GM19324 (cell line): Measurements from ENCODE around the gene APLP1.
"Not testable (repeated sequence)": the region's sequence is repeated elsewhere in the genome, so short reads cannot be mapped to it uniquely, and the experiment has no call there.

Experiments
- ATAC-seq: cut with Tn5 transposase; IDR thresholded peaks from one replicate; pipeline ENCODE4 v1.9.1; 2021; ENCODE audit warnings: mild to moderate bottlenecking, moderate library complexity; ENCODE audit not compliant: unreplicated experiment, low FRiP score

APLP1 gene

GRCh38 chr19:35868172-35868822 lies at the start of gene APLP1:
TSS of gene APLP1 (plus strand) at chr19:35868574. CDS start at chr19:35868637, 63 bp downstream.
- no peak for ATAC-seq

- ATAC-seq = no peak
Observed at GRCh38 chr19:35822579-35822978, 45.8 kb upstream of the APLP1 start.

DNA sequence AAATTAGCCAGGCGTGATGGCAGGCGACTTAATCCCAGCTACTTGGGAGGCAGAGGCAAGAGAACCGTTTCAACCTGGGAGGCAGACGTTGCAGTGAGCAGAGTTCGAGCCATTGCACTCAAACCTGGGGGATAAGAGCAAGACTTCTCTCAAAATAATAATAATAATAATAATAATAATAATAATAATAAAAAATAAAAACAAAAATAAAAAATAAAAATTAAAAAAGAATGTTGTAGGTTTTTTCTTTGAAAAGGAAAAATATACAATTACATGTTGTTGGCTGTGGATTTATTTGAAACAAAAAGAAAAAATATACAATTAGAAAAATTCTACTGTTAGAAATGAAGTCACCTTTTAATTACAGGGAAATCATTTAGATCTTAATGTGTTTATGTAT lies 44.2 kb upstream of the APLP1 start:
- ATAC-seq = no peak

- no peak for ATAC-seq
Observed at GRCh38 chr19:35828692-35829301, 39.6 kb upstream of the APLP1 start.

GRCh38 chr19:35830986-35831385 lies 37.4 kb upstream of the APLP1 start:
- ATAC-seq = no peak

- ATAC-seq = no peak
Observed at GRCh38 chr19:35832054-35832453, 36.3 kb upstream of the APLP1 start.

- ATAC-seq = no peak
Observed at GRCh38 chr19:35833972-35834371, 34.4 kb upstream of the APLP1 start.

GRCh38 chr19:35836096-35836495 lies 32.3 kb upstream of the APLP1 start:
- ATAC-seq = not testable (repeated sequence)

- ATAC-seq = no peak
Observed at GRCh38 chr19:35841961-35842595, 26.3 kb upstream of the APLP1 start.

DNA sequence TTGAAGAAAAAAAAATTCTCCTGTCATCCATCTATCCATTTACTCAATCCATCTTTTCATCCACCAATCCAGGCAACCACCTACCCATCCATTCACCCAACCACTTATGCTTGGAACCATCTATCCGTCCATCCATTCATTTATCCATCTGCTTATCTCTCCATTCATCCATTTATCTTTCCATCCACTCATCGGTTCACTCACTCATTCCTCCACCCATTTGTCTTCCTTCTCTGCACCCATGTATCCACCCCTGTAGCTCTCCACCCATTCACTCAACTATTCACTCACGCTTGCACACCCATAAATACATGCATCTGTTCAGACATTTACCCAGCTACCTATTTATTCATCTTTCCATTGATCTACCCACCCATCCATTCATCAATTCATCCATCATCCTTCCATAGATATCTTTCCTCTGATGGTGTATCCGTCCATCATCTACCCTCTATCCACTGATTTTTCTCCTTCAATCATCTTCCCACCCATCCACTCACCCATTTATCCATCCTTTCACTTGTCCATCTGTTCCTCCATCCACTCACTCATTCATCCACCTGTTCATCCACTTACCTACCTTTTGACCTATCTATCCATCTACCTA lies 25.6 kb upstream of the APLP1 start:
- ATAC-seq = no peak

DNA sequence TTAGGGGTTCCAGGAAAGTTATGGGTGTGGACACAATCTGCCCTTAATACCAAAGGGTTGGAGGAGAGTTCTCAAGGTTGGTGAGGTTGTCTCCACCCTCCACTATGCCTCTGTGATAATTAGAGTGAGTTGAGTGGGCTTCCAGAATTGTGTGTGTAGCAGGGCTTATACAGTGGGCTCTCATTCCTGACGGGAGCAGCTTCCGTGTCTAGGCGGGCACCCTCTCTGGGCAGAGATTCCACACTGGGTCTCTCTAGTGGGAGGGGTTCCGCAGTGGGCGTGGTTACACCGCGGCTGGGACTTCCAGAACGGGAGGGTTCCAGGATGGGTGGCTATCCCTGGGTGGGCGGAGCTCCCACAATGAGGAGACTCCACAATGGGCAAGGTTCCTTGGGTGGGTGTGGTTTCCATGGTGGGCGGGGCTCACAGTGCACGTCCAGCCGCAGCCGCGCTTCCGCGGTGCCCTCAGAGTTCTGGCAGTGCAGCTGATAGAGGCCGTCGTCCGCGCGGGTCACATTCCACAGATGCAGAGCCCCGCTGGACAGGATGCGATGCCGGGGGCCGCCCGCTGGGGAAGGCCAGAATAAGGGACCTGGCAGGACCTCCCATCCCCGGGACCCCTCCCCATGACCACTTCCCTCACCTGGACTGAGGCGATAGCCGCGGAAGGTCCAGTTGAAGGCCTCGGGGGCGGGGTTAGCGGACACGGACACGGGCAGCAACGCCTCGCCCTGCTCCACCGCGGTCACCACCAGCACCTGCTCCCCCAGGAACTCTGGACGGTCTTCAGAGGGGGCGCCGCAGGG lies 24.5 kb upstream of the APLP1 start:
- no peak for ATAC-seq

- ATAC-seq = no peak
Observed at GRCh38 chr19:35844482-35845214, 23.7 kb upstream of the APLP1 start.

- ATAC-seq = no peak
Observed at GRCh38 chr19:35845215-35846037, 22.9 kb upstream of the APLP1 start.

DNA sequence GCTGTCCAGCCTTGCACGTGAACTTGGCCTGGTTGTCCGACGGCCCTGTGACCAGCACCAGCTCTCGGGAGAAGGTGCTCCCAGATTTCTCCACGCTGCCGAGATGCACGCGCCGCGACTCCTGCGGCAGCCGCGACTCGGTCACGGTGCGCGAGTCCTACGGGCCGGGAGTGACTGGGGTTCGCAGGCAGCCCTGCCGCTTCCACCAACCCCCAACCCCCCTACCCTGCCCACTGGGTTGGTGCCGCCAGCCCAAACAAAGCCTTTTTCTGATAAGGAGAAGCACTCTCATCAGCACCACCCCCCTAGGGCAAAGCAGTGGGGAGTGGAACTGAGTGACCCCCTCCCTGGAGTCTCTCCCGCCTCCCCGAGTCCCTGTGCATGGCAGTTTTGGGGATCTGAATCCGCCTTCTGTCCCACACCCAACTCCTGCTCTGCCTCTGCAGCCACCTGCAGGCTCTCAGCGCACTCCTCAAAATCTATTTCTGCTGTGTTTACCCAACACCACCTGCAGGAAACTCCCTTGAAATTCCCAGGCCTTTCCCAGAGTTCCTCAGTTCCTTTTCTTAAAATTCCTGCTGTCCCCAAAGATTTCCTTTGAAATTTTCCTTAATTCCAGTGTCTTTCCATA lies 22.2 kb upstream of the APLP1 start:
- no peak for ATAC-seq

DNA sequence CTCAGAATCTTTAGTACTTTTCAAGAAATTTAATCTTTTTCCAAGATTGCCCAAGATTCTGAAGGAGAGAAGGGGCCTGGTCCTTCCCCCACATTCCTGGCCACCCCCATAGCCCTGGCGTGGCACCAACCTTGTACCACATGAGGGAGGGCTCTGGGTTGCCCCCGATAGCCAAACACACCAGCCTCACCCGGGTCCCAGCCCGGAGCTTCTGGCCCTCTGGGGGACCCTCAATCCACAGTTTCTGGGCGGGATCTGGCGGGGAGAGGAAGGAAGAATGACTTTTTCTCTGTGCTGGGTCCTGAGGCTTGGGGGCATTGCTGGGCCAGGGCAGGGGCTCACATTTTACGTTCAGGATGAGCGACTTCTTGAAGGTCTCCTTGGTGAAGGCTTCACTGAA lies 20.5 kb upstream of the APLP1 start:
- no peak for ATAC-seq

DNA sequence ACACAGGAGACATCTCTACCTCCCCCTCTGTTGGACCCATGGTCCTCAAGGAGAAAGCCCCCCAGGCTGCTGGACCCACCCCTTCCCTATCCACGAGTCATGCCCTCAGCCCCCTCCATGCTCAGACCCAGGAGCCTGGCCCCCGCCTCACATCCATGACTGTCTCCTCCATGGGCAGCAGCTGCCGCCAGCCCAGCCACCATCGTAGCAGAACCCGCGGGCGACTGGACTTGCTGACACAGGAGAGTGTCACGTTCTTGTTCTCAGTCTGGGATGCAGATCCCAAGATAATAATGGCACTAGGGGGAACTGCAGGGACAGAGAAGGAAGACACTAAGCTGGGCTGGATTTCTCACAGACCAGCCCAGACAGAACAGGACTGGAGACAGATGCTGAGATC lies 19.9 kb upstream of the APLP1 start:
- no peak for ATAC-seq

GRCh38 chr19:35848919-35849505 lies 19.4 kb upstream of the APLP1 start:
- no peak for ATAC-seq

- ATAC-seq = no peak
Observed at GRCh38 chr19:35851213-35852028, 17.0 kb upstream of the APLP1 start.
